Spleen (tissue), 11 donors: ENCODE data around the gene GPX7. TPM values are rescaled to one million over a fixed set of nuclear protein-coding genes. Genes with fewer than 3 reads are reported as not detected.

Source experiments
- DNase-seq: peaks from one replicate; pipeline ENCODE4 v3.0.0-alpha.2; 2020
- H3K27ac ChIP-seq, 8 donors: fragments of 200-600 bp; sonication (generic) in 7 of 8; 1 replicate in 4 of 8; 2 replicates in 4 of 8; pipeline versions ENCODE4 v1.5.0 to v1.8.0; 2016 to 2021; ENCODE audit warnings: inconsistent platforms in 4 of 8, mild to moderate bottlenecking in 4 of 8, moderate library complexity in 1 of 8
- H3K27me3 ChIP-seq, 7 donors: fragments of 200-600 bp; sonication (generic) in 6 of 7; replicated peaks in 1 of 7; 1 replicate in 4 of 7; 2 replicates in 3 of 7; pipeline versions ENCODE4 v1.5.0 to v1.8.0; 2016 to 2021; ENCODE audit warnings: inconsistent platforms in 3 of 7, mild to moderate bottlenecking in 1 of 7
- H3K36me3 ChIP-seq, 6 donors: fragments of 200-600 bp; sonication (generic) in 5 of 6; 1 replicate in 4 of 6; 2 replicates in 2 of 6; pipeline versions ENCODE4 v1.5.0 to v1.8.0; 2016 to 2021; ENCODE audit warnings: inconsistent platforms in 2 of 6
- H3K4me1 ChIP-seq, 6 donors: fragments of 200-600 bp; sonication (generic) in 5 of 6; 1 replicate in 3 of 6; 2 replicates in 3 of 6; pipeline versions ENCODE4 v1.5.0 to v1.8.0; 2016 to 2021; ENCODE audit warnings: inconsistent platforms in 3 of 6
- H3K4me3 ChIP-seq, 8 donors: fragments of 200-600 bp; sonication (generic) in 7 of 8; 1 replicate in 4 of 8; 2 replicates in 4 of 8; pipeline versions ENCODE4 v1.5.0 to v1.8.0; 2016 to 2021; ENCODE audit warnings: inconsistent platforms in 4 of 8, mild to moderate bottlenecking in 4 of 8, moderate library complexity in 2 of 8
- H3K9me3 ChIP-seq, 8 donors: fragments of 200-600 bp; sonication (generic) in 7 of 8; 1 replicate in 4 of 8; 2 replicates in 4 of 8; pipeline versions ENCODE4 v1.5.0 to v1.8.0; 2016 to 2021; ENCODE audit warnings: inconsistent platforms in 4 of 8
- CTCF ChIP-seq, 11 experiments: fragments of 200-600 bp in 7 of 11; fragments of 450-650 bp in 4 of 11; sonication (generic) in 4 of 11; IDR thresholded peaks in 8 of 11; conservative IDR thresholded peaks in 3 of 11; 1 replicate in 7 of 11; 2 replicates in 4 of 11; pipeline versions ENCODE4 v1.4.0 to v1.8.0; 2016 to 2021; ENCODE audit warnings: antibody characterized with exemption in 11 of 11, inconsistent platforms in 4 of 11, mild to moderate bottlenecking in 1 of 11
- POLR2A ChIP-seq, 3 donors: fragments of 450-650 bp; IDR thresholded peaks; one replicate each; pipeline ENCODE4 v1.5.1; 2017; ENCODE audit warnings: antibody characterized with exemption in 3 of 3, mild to moderate bottlenecking in 1 of 3
- POLR2AphosphoS5 ChIP-seq, 3 donors: sonication (generic); formaldehyde crosslinking; IDR thresholded peaks; one replicate each; pipeline ENCODE4 v1.5.1; 2017; ENCODE audit warnings: antibody characterized with exemption in 3 of 3
- WGBS, 5 donors: extraction: QIAGEN DNeasy Blood & Tissue Kit in 3 of 5; methylation state at CpG; one replicate each; pipeline versions ENCODE4 v1.1.5 to v1.1.7; 2013 to 2018; 5-methylcytosine and 5-hydroxymethylcytosine counted together
- intact Hi-C: fragments of 100-400 bp; cut with DNase I; formaldehyde crosslinking; loops from one replicate; pipeline ENCODE4 v1.15.0; 2023; ENCODE audit warnings: low total_unique reads
- polyA plus RNA-seq, 3 donors: library from polyadenylated mRNA; stranded (reverse); fragments of 200-250 nt; gene quantifications; one replicate each; pipeline ENCODE4 v1.2.1, GENCODE V29; 2013
- total RNA-seq, 7 donors: library from RNA; depleted of rRNA in 3 of 7; stranded (reverse); fragments of >200 nt in 3 of 7; fragmentation: NEBNext Ultra II Directional in 4 of 7; extraction: Animal tissue kit (Norgen Biotek cat#: 25700) in 4 of 7; gene quantifications; one replicate each; pipeline versions ENCODE4 v1.1.0 to v1.2.1, GENCODE V29; 2016 to 2021
- donor health status: healthy with polysubstance abuse.
- donor health status: DM: no; HTN: no; CAD: no; lungs with moderate emphysema.
- donor health status: DM: no; HTN: no; CAD: no.
- donor health status: Bipolar disorder and iron deficiency.
- donor health status: healthy.
- donor health status: DM: no; HTN: no; CAD: no.
- donor health status: DM: yes; HTN: yes; CAD: no.

GPX7 gene
- total and polyA plus RNA-seq, 10 donors, result 6.4 to 24.7 (median 13.7) TPM

DNA sequence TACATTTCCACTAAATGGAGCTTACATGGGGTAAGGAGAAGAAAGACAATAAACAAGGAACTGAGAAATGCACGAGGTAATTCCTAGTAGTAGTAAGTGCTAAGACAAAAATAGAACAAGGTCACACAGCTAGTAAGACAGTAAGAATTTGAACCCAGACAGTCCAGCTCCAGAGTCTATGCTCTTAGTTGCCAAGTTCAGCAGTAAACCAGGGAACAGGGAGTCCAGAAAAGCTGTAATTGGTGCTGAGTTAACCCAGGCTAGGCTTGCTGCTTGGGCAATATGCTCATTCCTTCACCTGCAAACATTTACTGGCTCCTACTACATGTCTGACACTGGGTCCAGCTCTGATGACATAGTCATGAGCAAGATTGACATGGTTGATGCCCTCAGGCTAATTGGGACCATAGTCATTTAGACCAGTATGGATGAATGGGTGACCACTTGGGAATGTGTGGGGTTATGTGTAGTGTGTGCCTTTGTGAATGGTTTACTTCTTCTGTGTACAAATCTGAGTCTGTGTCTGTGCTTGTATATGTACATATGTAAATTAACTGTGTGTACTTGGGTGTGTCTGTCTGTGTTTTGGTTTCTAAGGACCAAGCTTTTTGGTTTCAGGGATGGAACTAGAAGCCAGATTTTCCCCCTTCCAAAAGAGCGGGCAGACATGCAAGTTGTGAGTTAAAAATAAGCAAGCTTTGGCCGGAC lies 2.0 kb downstream of the GPX7 start:
- Histone ChIP-seq H3K27ac (peak overlapping the region in 2 of 8 donors; percentile 9 to 86), H3K9me3 (no peaks in the 10 kb centered on the region), H3K4me3 (peak overlapping the region in 1 of 8 donors; percentile 78), H3K36me3 (peaks cover 0 to 33% (median 19%) of the 10 kb centered on the region in 6 donors), H3K4me1 (peaks cover 4 to 52% (median 29%) of the 10 kb centered on the region in 6 donors), H3K27me3 (peaks cover 0 to 42% (median 0%) of the 10 kb centered on the region in 7 donors)
- intact Hi-C loops, result no loop called here
- no peak for DNase-seq
- no peak for TF ChIP-seq POLR2AphosphoS5 (IDR thresholded peaks at IDR 0.05)
- no peak for TF ChIP-seq POLR2A (IDR thresholded peaks at IDR 0.05)
- TF ChIP-seq CTCF (IDR thresholded peaks at IDR 0.05 in 8 of 11, conservative IDR thresholded peaks at IDR 0.05 in 3 of 11), result no peak
- 42 to 78% (median 68%) methylated on average over 3 of the region's 3 CpGs for WGBS, 5 donors

DNA sequence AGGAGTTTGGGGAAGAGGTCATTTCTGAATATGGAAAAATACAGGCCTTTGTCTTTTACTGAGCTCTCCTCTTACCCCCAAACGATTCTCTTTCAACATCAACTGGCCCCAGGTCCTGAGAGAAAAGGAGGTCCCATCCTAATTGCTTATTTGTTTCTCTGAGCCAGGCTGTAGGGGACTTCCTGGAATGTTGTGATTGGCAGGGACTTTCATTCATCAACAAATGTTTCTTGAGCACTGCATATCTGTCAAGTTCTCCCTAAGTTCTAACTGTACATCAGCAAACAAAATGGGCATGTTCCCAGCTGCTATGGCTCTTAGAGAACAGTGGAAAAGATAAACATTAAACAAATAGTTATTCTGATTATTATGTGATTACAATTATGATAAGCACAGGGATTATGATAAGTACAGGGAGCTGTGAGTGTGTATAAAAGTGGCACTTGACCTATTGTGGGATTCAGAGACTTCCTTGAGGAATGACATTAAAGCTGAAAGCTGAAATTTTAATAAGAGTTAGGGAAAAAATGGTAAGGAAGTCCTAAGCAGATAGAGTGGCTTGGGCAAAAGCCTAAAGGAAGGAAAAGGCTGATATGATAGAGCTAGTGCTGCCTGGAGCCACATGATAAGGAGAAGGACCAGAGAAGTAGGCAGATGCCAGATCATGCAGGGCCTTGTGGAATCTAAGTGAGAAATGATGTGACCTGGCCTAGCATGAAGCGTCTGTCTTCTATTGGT lies 11.6 kb downstream of the GPX7 start:
- Histone ChIP-seq H3K36me3 (peaks cover 0 to 14% (median 1%) of the 10 kb centered on the region in 6 donors), H3K27ac (no peak overlapping the region), H3K9me3 (no peaks in the 10 kb centered on the region), H3K4me3 (no peak overlapping the region), H3K27me3 (peaks cover 0 to 30% (median 0%) of the 10 kb centered on the region in 7 donors), H3K4me1 (peaks cover 0 to 13% (median 3%) of the 10 kb centered on the region in 6 donors)
- no peak for DNase-seq
- TF ChIP-seq POLR2AphosphoS5 (IDR thresholded peaks at IDR 0.05) (no peak), CTCF (IDR thresholded peaks at IDR 0.05 in 8 of 11, conservative IDR thresholded peaks at IDR 0.05 in 3 of 11) (no peak), POLR2A (IDR thresholded peaks at IDR 0.05) (no peak)
- 31 to 59% (median 55%) methylated on average over 2 of the region's 2 CpGs for WGBS, 5 donors
- intact Hi-C loops, result no loop called here

DNA sequence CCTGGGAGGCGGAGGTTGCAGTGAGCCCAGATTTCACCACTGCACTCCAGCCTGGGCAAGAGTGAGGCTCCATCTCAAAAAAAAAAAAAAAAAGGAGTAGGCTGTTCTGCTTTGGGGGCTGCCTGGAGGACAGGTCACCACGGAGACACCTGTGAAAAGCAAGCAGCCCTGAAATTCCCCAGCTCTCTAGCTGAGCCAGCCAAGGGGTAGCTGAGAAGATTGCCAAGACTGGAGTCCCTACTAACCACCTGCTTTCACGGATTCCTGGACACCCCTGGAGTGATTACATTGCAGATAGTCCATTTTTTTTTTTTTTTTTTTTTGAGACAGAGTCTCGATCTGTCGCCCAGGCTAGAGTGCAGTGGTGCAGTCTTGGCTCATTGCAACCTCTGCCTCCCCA lies 12.5 kb downstream of the GPX7 start:
- peaks cover 0 to 13% (median 3%) of the 10 kb centered on the region in 6 donors for H3K4me1 ChIP-seq
- no peak overlapping the region for H3K4me3 ChIP-seq
- intact Hi-C loops, result no loop called here
- TF ChIP-seq POLR2AphosphoS5 (IDR thresholded peaks at IDR 0.05), result no peak
- no peak for TF ChIP-seq POLR2A (IDR thresholded peaks at IDR 0.05)
- TF ChIP-seq CTCF (IDR thresholded peaks at IDR 0.05 in 8 of 11, conservative IDR thresholded peaks at IDR 0.05 in 3 of 11), result no peak
- peaks cover 0 to 10% (median 0%) of the 10 kb centered on the region in 6 donors for H3K36me3 ChIP-seq
- DNase-seq, result no peak
- peaks cover 0 to 29% (median 0%) of the 10 kb centered on the region in 7 donors for H3K27me3 ChIP-seq
- no peak overlapping the region for H3K27ac ChIP-seq
- 86 to 95% (median 92%) methylated on average over 5 of the region's 5 CpGs for WGBS, 5 donors
- H3K9me3 ChIP-seq, result no peaks in the 10 kb centered on the region
